Neuronal stem cell (in vitro differentiated cells): ENCODE results near the gene AACS.

ENCODE experiments used
- DNase-seq: peaks from one replicate; pipeline ENCODE4 v3.0.0-alpha.2; 2013; ENCODE audit warnings: low spot score
- H2AFZ ChIP-seq: one replicate; pipeline ENCODE4 v1.6.1; 2013; ENCODE audit warnings: mild to moderate bottlenecking, low read length, inconsistent platforms
- H2AK5ac ChIP-seq: 2 replicates; pipeline ENCODE4 v1.6.1; 2013; ENCODE audit warnings: low read depth, mild to moderate bottlenecking, inconsistent platforms, low read length, moderate library complexity, mixed read lengths
- H2BK120ac ChIP-seq: 2 replicates; pipeline ENCODE4 v1.6.1; 2013; ENCODE audit warnings: low read depth, mild to moderate bottlenecking, inconsistent platforms, low read length, moderate library complexity, mixed read lengths
- H2BK12ac ChIP-seq: one replicate; pipeline ENCODE4 v1.6.1; 2013; ENCODE audit warnings: low read length, inconsistent platforms
- H2BK15ac ChIP-seq: 2 replicates; pipeline ENCODE4 v1.6.1; 2013; ENCODE audit warnings: mild to moderate bottlenecking, low read length, inconsistent platforms, mixed read lengths
- H2BK5ac ChIP-seq: one replicate; pipeline ENCODE4 v1.6.1; 2013; ENCODE audit warnings: inconsistent platforms, mild to moderate bottlenecking, low read length, moderate library complexity
- H3K14ac ChIP-seq: one replicate; pipeline ENCODE4 v1.6.1; 2013; ENCODE audit warnings: low read length, inconsistent platforms
- H3K18ac ChIP-seq: 2 replicates; pipeline ENCODE4 v1.6.1; 2013; ENCODE audit warnings: low read length, inconsistent platforms
- H3K23ac ChIP-seq: 2 replicates; pipeline ENCODE4 v1.6.1; 2013; ENCODE audit warnings: low read depth, mild to moderate bottlenecking, mixed read lengths, low read length, inconsistent platforms; ENCODE audit not compliant: poor library complexity
- H3K27ac ChIP-seq: replicated peaks from 3 replicates; pipeline ENCODE4 v1.5.1; 2013; ENCODE audit warnings: low read length, inconsistent platforms
- H3K27me3 ChIP-seq, 3 experiments: 2 replicates each; pipeline ENCODE4 v1.6.1; 2013; ENCODE audit warnings: low read length in 3 of 3, mild to moderate bottlenecking in 2 of 3, inconsistent platforms in 1 of 3, low read depth in 1 of 3, mixed read lengths in 1 of 3, moderate library complexity in 1 of 3; ENCODE audit not compliant: control insufficient read depth in 3 of 3, insufficient read depth in 3 of 3
- H3K36me3 ChIP-seq, 2 donors: replicated peaks in 1 of 2; 2 replicates each; pipeline ENCODE4 v1.6.1; 2013; ENCODE audit warnings: low read length in 2 of 2; ENCODE audit not compliant: control insufficient read depth in 2 of 2, insufficient read depth in 2 of 2
- H3K4ac ChIP-seq: 2 replicates; pipeline ENCODE4 v1.6.1; 2013; ENCODE audit warnings: inconsistent platforms, mild to moderate bottlenecking, low read length, moderate library complexity
- H3K4me1 ChIP-seq, 2 donors: 1 replicate in 1 of 2; 2 replicates in 1 of 2; pipeline ENCODE4 v1.6.1; 2013; ENCODE audit warnings: low read length in 2 of 2, low read depth in 1 of 2; ENCODE audit not compliant: control insufficient read depth in 2 of 2, insufficient read depth in 1 of 2
- H3K4me2 ChIP-seq: one replicate; pipeline ENCODE4 v1.6.1; 2013; ENCODE audit warnings: mild to moderate bottlenecking, low read length, inconsistent platforms; ENCODE audit not compliant: insufficient read depth, poor library complexity, severe bottlenecking
- H3K4me3 ChIP-seq, 2 donors: 2 replicates each; pipeline ENCODE4 v1.5.1; 2013; ENCODE audit warnings: low read length in 2 of 2, mild to moderate bottlenecking in 2 of 2, inconsistent platforms in 1 of 2, moderate library complexity in 1 of 2
- H3K79me1 ChIP-seq: one replicate; pipeline ENCODE4 v1.6.1; 2013; ENCODE audit warnings: low read depth, mild to moderate bottlenecking, inconsistent platforms, low read length, moderate library complexity
- H3K9ac ChIP-seq: one replicate; pipeline ENCODE4 v1.6.1; 2013; ENCODE audit warnings: mild to moderate bottlenecking, low read depth, low read length, inconsistent platforms; ENCODE audit not compliant: poor library complexity
- H3K9me3 ChIP-seq, 2 donors: replicated peaks in 1 of 2; 2 replicates each; pipeline versions ENCODE3 to v1.6.1; 2013; ENCODE audit warnings: low read length in 2 of 2, mild to moderate bottlenecking in 2 of 2, inconsistent platforms in 1 of 2, low read depth in 1 of 2, mixed read lengths in 1 of 2, moderate library complexity in 1 of 2; ENCODE audit not compliant: control insufficient read depth in 2 of 2, insufficient read depth in 1 of 2
- H4K8ac ChIP-seq: one replicate; pipeline ENCODE4 v1.6.1; 2013; ENCODE audit warnings: low read depth, mild to moderate bottlenecking, inconsistent platforms, low read length, moderate library complexity
- H4K91ac ChIP-seq: one replicate; pipeline ENCODE4 v1.6.1; 2013; ENCODE audit warnings: low read length, low read depth, mild to moderate bottlenecking, inconsistent platforms; ENCODE audit not compliant: poor library complexity
- WGBS, 2 donors: extraction: QIAGEN DNeasy Blood & Tissue Kit; methylation state at CpG; one replicate each; pipeline ENCODE4 v1.1.7; 2013; ENCODE audit warnings: missing lambda C conversion rate in 2 of 2, mixed read lengths in 1 of 2; ENCODE audit not compliant: insufficient read length in 2 of 2, insufficient replicate concordance in 1 of 2; ENCODE audit errors: extremely low coverage in 2 of 2; 5-methylcytosine and 5-hydroxymethylcytosine counted together

AACS gene

DNA sequence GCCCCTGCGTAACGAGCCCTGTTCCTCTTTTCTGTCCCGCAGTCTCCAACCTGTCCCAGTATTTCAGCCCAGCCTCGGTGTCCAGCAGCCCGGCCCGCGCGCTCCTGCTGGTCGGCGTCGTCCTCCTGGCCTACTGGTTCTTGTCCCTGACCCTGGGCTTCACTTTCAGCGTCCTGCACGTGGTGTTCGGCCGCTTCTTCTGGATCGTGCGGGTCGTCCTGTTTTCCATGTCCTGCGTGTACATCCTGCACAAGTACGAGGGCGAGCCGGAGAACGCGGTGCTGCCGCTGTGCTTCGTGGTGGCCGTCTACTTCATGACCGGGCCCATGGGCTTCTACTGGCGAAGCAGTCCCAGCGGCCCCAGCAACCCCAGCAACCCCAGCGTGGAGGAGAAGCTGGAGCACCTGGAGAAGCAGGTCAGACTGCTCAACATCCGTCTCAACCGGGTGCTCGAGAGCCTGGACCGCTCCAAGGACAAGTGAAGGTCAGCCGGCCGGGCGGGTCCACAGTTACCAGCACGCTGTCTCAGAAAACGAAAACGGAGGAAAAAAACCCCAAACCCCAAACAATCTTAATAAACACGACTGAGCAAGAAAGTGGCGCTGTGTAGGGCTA is 40.2 kb upstream of the AACS start:
- H3K23ac ChIP-seq = peak overlapping the region; percentile 48
- WGBS, 2 donors = no CpG with 5 or more reads among the region's 43 CpGs
- H4K91ac ChIP-seq = no peak overlapping the region
- H3K9ac ChIP-seq = no peak overlapping the region
- peaks cover 6 to 68% of the 10 kb centered on the region in 2 donors for H3K36me3 ChIP-seq
- no peaks in the 10 kb centered on the region for H3K79me1 ChIP-seq
- H3K27ac ChIP-seq = no peak overlapping the region
- H2AK5ac ChIP-seq = no peak overlapping the region
- H2BK120ac ChIP-seq = no peak overlapping the region
- H2BK15ac ChIP-seq = no peak overlapping the region
- no peak overlapping the region for H4K8ac ChIP-seq
- H3K4me2 ChIP-seq = no peak overlapping the region
- H2BK12ac ChIP-seq = no peak overlapping the region
- H3K4me3 ChIP-seq = peak overlapping the region in 1 of 2 donors; percentile 55
- DNase-seq = no peak
- no peaks in the 10 kb centered on the region for H3K27me3 ChIP-seq
- H3K4me1 ChIP-seq = no peaks in the 10 kb centered on the region
- H2AFZ ChIP-seq = no peak overlapping the region
- H3K9me3 ChIP-seq = peaks cover 2 to 14% of the 10 kb centered on the region in 2 donors
- no peak overlapping the region for H2BK5ac ChIP-seq
- no peak overlapping the region for H3K14ac ChIP-seq
- H3K18ac ChIP-seq = peak overlapping the region; percentile 13
- H3K4ac ChIP-seq = peak overlapping the region; percentile 70

DNA sequence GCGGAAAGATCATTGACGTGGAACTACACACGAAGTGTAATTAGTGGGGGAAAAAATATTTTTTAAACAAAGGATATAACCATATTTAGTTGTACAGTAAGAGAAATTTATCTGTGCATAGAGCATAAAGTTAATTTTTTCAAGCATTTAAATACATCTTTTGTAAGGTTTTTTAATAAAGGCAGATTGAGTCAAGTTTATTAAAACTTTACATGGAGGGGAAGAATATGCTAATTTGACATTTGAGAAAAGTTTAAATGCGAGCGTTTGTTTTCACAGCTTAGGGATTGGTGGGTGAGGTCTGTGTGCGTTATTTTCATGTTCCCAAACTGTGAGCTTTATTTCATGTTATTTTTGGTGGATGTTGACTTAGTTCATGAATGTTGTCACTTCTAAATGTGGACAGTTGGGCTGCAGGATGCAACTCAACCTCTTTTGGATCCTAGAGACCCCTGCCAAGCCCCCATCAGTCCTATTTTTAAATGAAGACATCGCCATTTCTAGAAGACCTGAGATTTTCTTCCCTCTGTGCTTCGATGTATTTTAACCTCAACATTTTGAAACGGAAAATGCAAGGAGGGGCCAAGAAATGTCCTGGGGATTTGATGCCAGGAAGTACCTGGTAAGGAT is 39.5 kb upstream of the AACS start:
- Histone ChIP-seq H3K14ac (no peak overlapping the region), H2BK5ac (no peak overlapping the region), H2AFZ (no peak overlapping the region), H3K9ac (no peak overlapping the region), H4K91ac (no peak overlapping the region), H2BK15ac (no peak overlapping the region), H3K23ac (no peak overlapping the region), H3K27me3 (no peaks in the 10 kb centered on the region), H3K4me1 (no peaks in the 10 kb centered on the region), H3K4me2 (no peak overlapping the region), H3K27ac (no peak overlapping the region), H3K9me3 (peaks cover 2 to 14% of the 10 kb centered on the region in 2 donors), H3K18ac (no peak overlapping the region), H3K4me3 (no peak overlapping the region), H2AK5ac (no peak overlapping the region), H3K79me1 (no peaks in the 10 kb centered on the region), H3K36me3 (peaks cover 6 to 66% of the 10 kb centered on the region in 2 donors), H3K4ac (no peak overlapping the region), H4K8ac (no peak overlapping the region), H2BK12ac (no peak overlapping the region), H2BK120ac (no peak overlapping the region)
- no CpG with 5 or more reads among the region's 9 CpGs for WGBS, 2 donors
- no peak for DNase-seq

DNA sequence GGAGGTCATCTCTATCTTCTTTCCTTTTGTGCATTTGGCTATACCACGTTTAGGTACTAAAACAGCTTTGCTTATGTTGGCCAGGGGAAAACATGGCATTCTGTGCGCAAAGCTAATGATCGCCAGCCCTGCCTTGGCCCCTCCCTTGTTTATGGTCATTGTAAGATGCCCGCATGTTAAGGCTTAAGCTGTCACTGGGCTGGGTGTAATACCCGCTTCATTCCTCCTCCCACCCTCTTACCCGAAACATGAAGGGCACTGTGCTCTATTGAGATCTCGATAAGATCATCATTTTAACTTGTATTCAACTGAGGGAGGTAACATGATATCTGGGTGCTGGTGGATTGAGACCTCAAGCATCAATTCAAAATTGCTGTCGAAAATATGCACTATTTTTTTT is 37.1 kb upstream of the AACS start:
- Histone ChIP-seq H3K36me3 (peaks cover 6 to 49% of the 10 kb centered on the region in 2 donors), H2BK15ac (no peak overlapping the region), H3K79me1 (no peaks in the 10 kb centered on the region), H3K14ac (no peak overlapping the region), H2AK5ac (no peak overlapping the region), H2BK5ac (no peak overlapping the region), H3K4me2 (no peak overlapping the region), H3K27me3 (no peaks in the 10 kb centered on the region), H3K4ac (no peak overlapping the region), H2BK12ac (no peak overlapping the region), H2BK120ac (no peak overlapping the region), H4K8ac (no peak overlapping the region), H3K9me3 (peaks cover 2% of the 10 kb centered on the region in 2 donors), H3K18ac (no peak overlapping the region), H2AFZ (no peak overlapping the region), H3K9ac (no peak overlapping the region), H3K4me1 (no peaks in the 10 kb centered on the region), H3K23ac (no peak overlapping the region), H3K4me3 (no peak overlapping the region), H4K91ac (no peak overlapping the region), H3K27ac (no peak overlapping the region)
- WGBS, 2 donors = no CpG with 5 or more reads among the region's 8 CpGs
- DNase-seq = no peak

DNA sequence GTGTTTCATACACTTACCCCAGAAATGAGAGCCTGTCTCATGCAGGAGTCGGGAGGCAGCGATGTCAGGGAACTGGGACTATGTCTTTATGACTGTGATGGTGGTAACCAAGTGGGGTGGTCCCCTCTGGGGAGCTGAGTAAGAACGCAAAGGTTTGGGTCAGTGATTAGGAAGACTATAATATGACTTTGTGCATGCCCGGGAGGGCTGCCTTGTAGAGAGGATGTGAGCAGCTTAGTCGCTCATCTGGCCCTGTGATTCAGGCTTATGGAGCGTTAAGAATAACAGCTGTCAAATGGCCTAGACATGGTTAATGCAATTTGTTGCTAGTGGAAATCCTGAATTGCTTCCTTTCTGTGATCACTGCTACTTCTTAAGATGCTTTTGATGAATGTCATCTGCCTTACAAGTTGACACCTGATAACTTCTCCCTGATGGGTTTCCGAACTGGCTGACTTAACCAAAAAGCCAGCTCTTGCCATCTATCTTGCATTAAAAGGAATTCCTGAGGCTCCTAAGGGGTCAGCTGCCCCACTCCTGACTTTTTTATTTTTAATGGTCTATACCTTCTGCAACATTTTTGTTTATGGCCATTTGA is 35.4 kb upstream of the AACS start:
- Histone ChIP-seq H3K9ac (no peak overlapping the region), H3K27ac (no peak overlapping the region), H3K27me3 (no peaks in the 10 kb centered on the region), H2BK5ac (no peak overlapping the region), H3K4me1 (no peaks in the 10 kb centered on the region), H3K79me1 (no peaks in the 10 kb centered on the region), H3K9me3 (peaks cover 0 to 3% of the 10 kb centered on the region in 2 donors), H2BK15ac (no peak overlapping the region), H2AK5ac (no peak overlapping the region), H3K23ac (no peak overlapping the region), H3K14ac (no peak overlapping the region), H3K4me2 (no peak overlapping the region), H2BK12ac (no peak overlapping the region), H2BK120ac (no peak overlapping the region), H3K4ac (no peak overlapping the region), H4K91ac (no peak overlapping the region), H4K8ac (no peak overlapping the region), H3K4me3 (no peak overlapping the region), H2AFZ (no peak overlapping the region), H3K36me3 (peaks cover 3 to 37% of the 10 kb centered on the region in 2 donors), H3K18ac (no peak overlapping the region)
- WGBS, 2 donors = no CpG with 5 or more reads among the region's 7 CpGs
- no peak for DNase-seq
